Measurements from ENCODE around the gene PNO1.

Gene PNO1

DNA sequence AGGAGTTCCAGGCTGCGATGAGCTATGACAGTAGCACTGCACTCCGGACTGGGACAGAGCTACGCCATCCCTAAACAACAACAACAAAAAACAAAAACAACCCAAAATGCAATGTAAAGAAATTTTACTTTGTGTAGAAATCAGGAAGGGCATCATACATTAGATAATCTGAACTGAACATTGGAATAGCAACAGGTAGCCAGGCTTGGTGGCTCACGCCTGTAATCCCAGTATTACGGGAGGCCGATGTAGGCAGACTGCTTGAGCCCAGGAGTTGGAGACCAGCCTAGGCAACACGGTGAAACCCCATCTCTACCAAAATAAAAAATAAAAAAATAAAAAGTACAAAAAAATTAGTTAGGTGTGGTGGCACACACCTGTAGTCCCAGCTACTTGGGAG is 2.1 kb upstream of the PNO1 start:
- H3K4me3 ChIP-seq (ENCODE audit: low read depth, low read length), result no peak overlapping the region
- in situ Hi-C loops (cut with HindIII; ENCODE audit: low sequenced_read_pairs), result no loop called here
- TF ChIP-seq, protein P1, sequence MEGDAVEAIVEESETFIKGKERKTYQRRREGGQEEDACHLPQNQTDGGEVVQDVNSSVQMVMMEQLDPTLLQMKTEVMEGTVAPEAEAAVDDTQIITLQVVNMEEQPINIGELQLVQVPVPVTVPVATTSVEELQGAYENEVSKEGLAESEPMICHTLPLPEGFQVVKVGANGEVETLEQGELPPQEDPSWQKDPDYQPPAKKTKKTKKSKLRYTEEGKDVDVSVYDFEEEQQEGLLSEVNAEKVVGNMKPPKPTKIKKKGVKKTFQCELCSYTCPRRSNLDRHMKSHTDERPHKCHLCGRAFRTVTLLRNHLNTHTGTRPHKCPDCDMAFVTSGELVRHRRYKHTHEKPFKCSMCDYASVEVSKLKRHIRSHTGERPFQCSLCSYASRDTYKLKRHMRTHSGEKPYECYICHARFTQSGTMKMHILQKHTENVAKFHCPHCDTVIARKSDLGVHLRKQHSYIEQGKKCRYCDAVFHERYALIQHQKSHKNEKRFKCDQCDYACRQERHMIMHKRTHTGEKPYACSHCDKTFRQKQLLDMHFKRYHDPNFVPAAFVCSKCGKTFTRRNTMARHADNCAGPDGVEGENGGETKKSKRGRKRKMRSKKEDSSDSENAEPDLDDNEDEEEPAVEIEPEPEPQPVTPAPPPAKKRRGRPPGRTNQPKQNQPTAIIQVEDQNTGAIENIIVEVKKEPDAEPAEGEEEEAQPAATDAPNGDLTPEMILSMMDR (IDR thresholded peaks at IDR 0.05; ENCODE audit: low read depth, low read length, missing control alignments), result no peak
- no peak for DNase-seq (ENCODE audit: low read depth)

DNA sequence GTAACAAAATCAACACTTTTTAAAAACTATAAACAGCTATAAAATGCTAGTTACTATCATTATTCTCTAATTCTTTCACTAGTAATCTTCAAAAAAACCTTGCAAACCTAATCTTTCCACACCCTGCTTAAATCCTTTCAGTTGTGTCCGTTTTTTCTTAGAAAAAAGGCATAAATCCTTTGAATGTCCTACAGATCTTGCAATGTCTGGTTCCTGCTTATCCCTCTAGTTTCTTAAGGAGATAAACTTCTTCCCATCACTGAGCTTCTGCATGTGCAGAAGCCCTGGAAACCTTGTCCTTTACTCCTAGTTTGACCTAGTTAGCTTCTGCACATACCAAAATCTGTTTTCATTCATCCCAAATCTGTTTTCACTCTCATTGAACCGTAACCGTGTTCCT is 1.3 kb upstream of the PNO1 start:
- H3K4me3 ChIP-seq (ENCODE audit: low read depth, low read length), result peak overlapping the region; percentile 97
- no peak for DNase-seq (ENCODE audit: low read depth)

DNA sequence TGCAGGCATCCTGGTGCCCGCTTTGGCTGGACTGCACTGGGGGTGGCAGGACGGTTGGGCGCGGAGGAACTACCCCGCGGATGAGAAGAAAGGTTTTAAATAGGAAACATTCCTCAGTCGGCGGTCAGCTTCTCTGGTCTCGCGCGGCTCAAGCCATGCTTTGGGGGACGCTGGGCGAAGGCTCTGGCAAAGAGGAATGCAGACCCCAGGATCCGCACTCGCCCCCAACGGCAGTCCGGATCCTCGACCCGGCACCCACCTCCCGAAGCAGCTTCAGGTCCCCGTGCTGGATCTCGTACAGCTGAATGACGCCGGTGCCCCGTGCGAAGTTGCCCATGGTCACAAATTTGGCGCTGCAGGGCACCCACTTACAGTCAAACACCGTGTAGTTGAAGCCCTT is 686 bp upstream of the PNO1 start:
- in situ Hi-C loops (cut with HindIII; ENCODE audit: low sequenced_read_pairs), result no loop called here
- peak overlapping the region; percentile 97 for H3K4me3 ChIP-seq (ENCODE audit: low read depth, low read length)
- TF ChIP-seq, protein P1 (IDR thresholded peaks at IDR 0.05; ENCODE audit: low read depth, low read length, missing control alignments), result no peak
- no peak for DNase-seq (ENCODE audit: low read depth)

More for the DNA sequence above, 1.3 kb upstream of the PNO1 start:
- in situ Hi-C loops (cut with HindIII; ENCODE audit: low sequenced_read_pairs), result no loop called here
- TF ChIP-seq, protein P1 (IDR thresholded peaks at IDR 0.05; ENCODE audit: low read depth, low read length, missing control alignments), result no peak

DNA sequence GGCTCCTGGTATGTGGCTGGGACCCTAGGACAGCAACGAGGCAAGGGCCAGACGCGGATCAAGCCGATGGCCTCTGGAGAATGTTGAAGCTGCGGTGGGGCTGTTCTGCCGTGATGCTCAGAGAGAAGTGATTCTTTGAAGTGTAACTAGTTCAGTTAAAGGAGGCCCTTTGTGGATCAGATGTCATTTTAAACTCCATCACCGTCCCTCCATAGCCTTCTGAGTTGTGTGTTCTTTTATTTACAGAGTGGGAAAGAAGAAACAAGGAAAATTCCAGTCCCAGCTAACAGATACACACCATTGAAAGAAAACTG is 403 bp downstream of the PNO1 start:
- H3K4me3 ChIP-seq (ENCODE audit: low read depth, low read length), result peak overlapping the region; percentile 97
- in situ Hi-C loops (cut with HindIII; ENCODE audit: low sequenced_read_pairs), result no loop called here
- TF ChIP-seq, protein P1 (IDR thresholded peaks at IDR 0.05; ENCODE audit: low read depth, low read length, missing control alignments), result no peak
- no peak for DNase-seq (ENCODE audit: low read depth)

DNA sequence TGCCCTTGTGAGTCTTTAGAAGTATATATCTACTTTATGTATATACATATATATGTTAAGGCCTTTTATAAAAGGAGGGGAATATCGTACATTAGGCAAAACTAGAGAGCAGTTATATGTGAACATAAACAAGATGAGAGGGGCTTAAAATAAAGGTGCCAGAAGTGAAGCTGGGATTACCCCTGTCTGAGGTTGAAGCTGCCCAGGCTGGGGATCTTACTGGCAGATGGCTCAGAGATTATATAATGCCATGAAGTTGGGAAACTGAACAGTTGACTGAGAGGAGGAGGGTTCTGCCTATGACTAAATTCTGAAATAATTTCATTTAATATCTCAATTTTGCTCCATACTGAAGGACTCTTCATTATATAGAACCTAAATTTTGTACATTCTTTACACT is 6.0 kb downstream of the PNO1 start:
- in situ Hi-C loops (cut with HindIII; ENCODE audit: low sequenced_read_pairs), result no loop called here
- TF ChIP-seq, protein P1 (IDR thresholded peaks at IDR 0.05; ENCODE audit: low read depth, low read length, missing control alignments), result no peak
- DNase-seq (ENCODE audit: low read depth), result no peak
- no peak overlapping the region for H3K4me3 ChIP-seq (ENCODE audit: low read depth, low read length)

DNA sequence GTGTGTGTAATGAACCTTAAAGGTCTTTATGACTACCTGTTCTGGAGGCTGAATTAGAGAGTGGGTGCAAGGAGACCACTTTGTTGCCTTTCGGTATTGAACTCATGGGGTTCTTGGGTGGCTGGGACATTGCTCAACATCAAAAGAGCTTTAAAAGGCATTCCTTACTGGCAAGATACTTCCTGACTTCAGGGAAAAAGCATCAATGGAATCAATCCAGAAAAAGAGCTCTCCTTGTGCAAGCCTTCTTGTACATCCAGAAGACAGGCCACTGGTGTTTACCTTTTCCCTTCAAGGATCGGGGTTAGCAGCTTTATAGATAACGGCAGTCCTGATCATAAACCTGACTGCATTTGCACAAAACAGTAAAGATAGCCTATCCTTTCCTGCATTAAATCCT is 9.5 kb downstream of the PNO1 start:
- no peak overlapping the region for H3K4me3 ChIP-seq (ENCODE audit: low read depth, low read length)
- in situ Hi-C loops (cut with HindIII; ENCODE audit: low sequenced_read_pairs), result no loop called here
- TF ChIP-seq, protein P1 (IDR thresholded peaks at IDR 0.05; ENCODE audit: low read depth, low read length, missing control alignments), result no peak
- no peak for DNase-seq (ENCODE audit: low read depth)

DNA sequence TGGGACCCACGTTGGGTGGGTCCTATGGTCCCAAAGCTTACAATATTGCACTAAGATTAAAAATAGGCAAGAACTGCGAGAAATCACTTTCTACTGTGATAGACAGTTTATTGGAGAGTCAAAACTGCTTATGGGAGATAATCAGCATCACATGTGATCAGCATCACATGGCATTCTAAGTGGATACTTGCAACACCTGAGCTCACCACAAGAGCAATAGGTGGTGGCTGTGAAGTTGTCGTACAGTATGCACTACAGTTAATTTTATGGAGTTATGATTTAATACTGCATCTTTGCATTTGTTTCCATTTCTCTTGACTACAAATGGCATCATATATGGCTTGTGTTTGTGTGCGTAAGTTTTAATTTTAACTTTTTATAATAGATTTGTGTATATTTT is 11.6 kb downstream of the PNO1 start:
- no peak overlapping the region for H3K4me3 ChIP-seq (ENCODE audit: low read depth, low read length)
- TF ChIP-seq, protein P1 (IDR thresholded peaks at IDR 0.05; ENCODE audit: low read depth, low read length, missing control alignments), result no peak
- in situ Hi-C loops (cut with HindIII; ENCODE audit: low sequenced_read_pairs), result no loop called here
- DNase-seq (ENCODE audit: low read depth), result no peak

All from astrocyte of the cerebellum (primary cell).